ENCODE data around the gene RNF32.

Gene RNF32

GRCh38 chr7:156702399-156702798, 61.8 kb downstream of the RNF32 start:
- no peak for DNase-seq (ENCODE audit: extremely low read depth, low read depth)
- TF ChIP-seq CTCF (IDR thresholded peaks at IDR 0.05; ENCODE audit: low read depth, low read length), result no peak

- no peak for TF ChIP-seq CTCF (IDR thresholded peaks at IDR 0.05; ENCODE audit: low read depth, low read length)
- no peak for DNase-seq (ENCODE audit: extremely low read depth, low read depth)
These were observed 62.6 kb downstream of the RNF32 start for GRCh38 chr7:156703209-156703608.

- TF ChIP-seq CTCF (IDR thresholded peaks at IDR 0.05; ENCODE audit: low read depth, low read length), result no peak
- no peak for DNase-seq (ENCODE audit: extremely low read depth, low read depth)
These were observed 63.4 kb downstream of the RNF32 start for GRCh38 chr7:156703773-156704482.

- no peak for TF ChIP-seq CTCF (IDR thresholded peaks at IDR 0.05; ENCODE audit: low read depth, low read length)
- DNase-seq (ENCODE audit: extremely low read depth, low read depth), result no peak
These were observed 81.7 kb downstream of the RNF32 start for GRCh38 chr7:156722043-156722826.

- no peak for TF ChIP-seq CTCF (IDR thresholded peaks at IDR 0.05; ENCODE audit: low read depth, low read length)
- no peak for DNase-seq (ENCODE audit: extremely low read depth, low read depth)
These were observed 84.5 kb downstream of the RNF32 start for GRCh38 chr7:156725073-156725472.

GRCh38 chr7:156725936-156726335, 85.4 kb downstream of the RNF32 start:
- TF ChIP-seq CTCF (IDR thresholded peaks at IDR 0.05; ENCODE audit: low read depth, low read length), result no peak
- no peak for DNase-seq (ENCODE audit: extremely low read depth, low read depth)
